Fibroblast of mammary gland (primary cell): ENCODE results near the gene SH3RF3.

Source experiments
- DNase-seq: peaks from one replicate; pipeline ENCODE4 v3.0.0-alpha.2; 2010; ENCODE audit warnings: low read depth
- H3K4me3 ChIP-seq: 2 replicates; pipeline ENCODE4 v1.5.1; 2011; ENCODE audit warnings: low read depth, mild to moderate bottlenecking, low read length, moderate library complexity; ENCODE audit not compliant: control insufficient read depth
- CTCF ChIP-seq: conservative IDR thresholded peaks from 2 replicates; pipeline ENCODE4 v1.5.1; 2011; ENCODE audit warnings: low read depth, low read length, inconsistent platforms; ENCODE audit not compliant: control insufficient read depth, insufficient read depth

Gene SH3RF3

GRCh38 chr2:109422758-109423500 lies 293.9 kb downstream of the SH3RF3 start:
- no peak overlapping the region for H3K4me3 ChIP-seq
- DNase-seq: no peak
- TF ChIP-seq CTCF: no peak

- no peak for DNase-seq
- no peak overlapping the region for H3K4me3 ChIP-seq
- TF ChIP-seq CTCF: no peak
Observed at GRCh38 chr2:109423556-109424359, 294.8 kb downstream of the SH3RF3 start.

- DNase-seq: no peak
- no peak overlapping the region for H3K4me3 ChIP-seq
- no peak for TF ChIP-seq CTCF
Observed at GRCh38 chr2:109425411-109425810, 296.4 kb downstream of the SH3RF3 start.

- no peak for TF ChIP-seq CTCF
- DNase-seq: no peak
- no peak overlapping the region for H3K4me3 ChIP-seq
Observed at GRCh38 chr2:109427661-109428091, 298.7 kb downstream of the SH3RF3 start.

GRCh38 chr2:109428281-109428680 lies 299.3 kb downstream of the SH3RF3 start:
- no peak for DNase-seq
- H3K4me3 ChIP-seq: no peak overlapping the region
- TF ChIP-seq CTCF: no peak

GRCh38 chr2:109428841-109429566 lies 300.0 kb downstream of the SH3RF3 start:
- no peak overlapping the region for H3K4me3 ChIP-seq
- TF ChIP-seq CTCF: no peak
- no peak for DNase-seq
